H1 (cell line): ENCODE measurements around the gene FHIT. TPM values are rescaled to one million over a fixed set of nuclear protein-coding genes. Genes with fewer than 3 reads are reported as not detected.

Experiments used
- CTCF ChIA-PET: fragments of 300-600 bp; sonication (Branson Sonifier 250); formaldehyde crosslinking; loops from one replicate; lab custom pipeline; 2021; ENCODE audit not compliant: partially characterized antibody; lab: Charles Lee
- POLR2A ChIA-PET: fragments of 300-600 bp; sonication (Branson Sonifier 250); formaldehyde crosslinking; loops from one replicate; lab custom pipeline; 2021; ENCODE audit warnings: inconsistent platforms; ENCODE audit not compliant: partially characterized antibody; lab: Charles Lee
- DNase-seq, 2 experiments: peaks; one replicate each; pipeline versions ENCODE4 v3.0.0 to v3.0.0-alpha.2; 2010 to 2022; ENCODE audit warnings: low spot score in 2 of 2, low read depth in 1 of 2, mixed read lengths in 1 of 2
- FAIRE-seq: peaks from 2 replicates; lab custom pipeline; 2011; peaks lifted over from hg19 to GRCh38; lab: Jason Lieb, UNC
- H2AFZ ChIP-seq: 2 replicates; pipeline ENCODE4 v1.8.1; 2012; ENCODE audit warnings: low read length, inconsistent platforms
- H2AK5ac ChIP-seq: 2 replicates; pipeline ENCODE4 v1.6.1; 2013; ENCODE audit warnings: low read depth, low read length
- H2BK120ac ChIP-seq: replicated peaks from 2 replicates; pipeline ENCODE3; 2013; ENCODE audit warnings: low read depth, low read length, inconsistent platforms
- H2BK12ac ChIP-seq: 2 replicates; pipeline ENCODE4 v1.6.1; 2013; ENCODE audit warnings: low read depth, low read length
- H2BK15ac ChIP-seq: 2 replicates; pipeline ENCODE4 v1.6.1; 2013; ENCODE audit warnings: low read length
- H2BK20ac ChIP-seq: 2 replicates; pipeline ENCODE4 v1.6.1; 2013; ENCODE audit warnings: low read length
- H2BK5ac ChIP-seq: 2 replicates; pipeline ENCODE4 v1.6.1; 2013; ENCODE audit warnings: low read depth, low read length
- H3K14ac ChIP-seq: 2 replicates; pipeline ENCODE4 v1.6.1; 2013; ENCODE audit warnings: inconsistent platforms; ENCODE audit not compliant: insufficient read length
- H3K18ac ChIP-seq: 2 replicates; pipeline ENCODE4 v1.6.1; 2013; ENCODE audit warnings: low read length; ENCODE audit errors: extremely low read depth
- H3K23ac ChIP-seq: 2 replicates; pipeline ENCODE4 v1.6.1; 2013; ENCODE audit warnings: inconsistent platforms; ENCODE audit not compliant: insufficient read length
- H3K23me2 ChIP-seq: 2 replicates; pipeline ENCODE4 v1.6.1; 2013; ENCODE audit warnings: low read depth, low read length
- H3K27ac ChIP-seq: 2 replicates; pipeline ENCODE4 v1.6.1; 2011; ENCODE audit warnings: low read depth, low read length, inconsistent platforms
- H3K27me3 ChIP-seq, 4 experiments: replicated peaks in 1 of 4; 1 replicate in 1 of 4; 2 replicates in 3 of 4; pipeline versions ENCODE4 v1.6.1 to v1.8.1; 2011 to 2013; ENCODE audit warnings: low read length in 3 of 4, mild to moderate bottlenecking in 3 of 4, inconsistent platforms in 2 of 4, mixed read lengths in 2 of 4, moderate library complexity in 1 of 4; ENCODE audit not compliant: control insufficient read depth in 3 of 4, insufficient read depth in 3 of 4; ENCODE audit errors: extremely low read depth in 1 of 4
- H3K36me3 ChIP-seq, 4 experiments: 2 replicates each; pipeline versions ENCODE4 v1.6.1 to v1.8.1; 2011 to 2013; ENCODE audit warnings: mild to moderate bottlenecking in 4 of 4, low read length in 3 of 4, moderate library complexity in 2 of 4, control low read depth in 1 of 4, inconsistent platforms in 1 of 4; ENCODE audit not compliant: insufficient read depth in 4 of 4, control insufficient read depth in 2 of 4
- H3K4ac ChIP-seq: replicated peaks from 2 replicates; pipeline ENCODE3; 2013; ENCODE audit warnings: low read length, low read depth, mixed read lengths, inconsistent platforms; ENCODE audit not compliant: insufficient read length
- H3K4me1 ChIP-seq, 4 experiments: replicated peaks in 1 of 4; 1 replicate in 1 of 4; 2 replicates in 3 of 4; pipeline versions ENCODE4 v1.6.1 to v1.8.1; 2011 to 2013; ENCODE audit warnings: low read length in 3 of 4, inconsistent platforms in 2 of 4, mixed read lengths in 1 of 4; ENCODE audit not compliant: insufficient read depth in 4 of 4, control insufficient read depth in 3 of 4
- H3K4me2 ChIP-seq, 2 experiments: 2 replicates each; pipeline versions ENCODE4 v1.6.1 to v1.8.1; 2011 to 2013; ENCODE audit warnings: low read depth in 2 of 2, low read length in 2 of 2, control low read depth in 1 of 2, inconsistent platforms in 1 of 2, mild to moderate bottlenecking in 1 of 2; ENCODE audit not compliant: insufficient read depth in 1 of 2
- H3K4me3 ChIP-seq, 4 experiments: fragments of 200-600, 300-600 bp in 1 of 4; sonication (generic), shearing (Covaris generic), sonication (Bioruptor Twin) in 1 of 4; 2 replicates each; pipeline versions ENCODE4 v1.5.1 to v1.8.1; 2011 to 2016; ENCODE audit warnings: low read length in 4 of 4, low read depth in 3 of 4, control low read depth in 2 of 4, inconsistent platforms in 2 of 4, mild to moderate bottlenecking in 2 of 4, mixed read lengths in 1 of 4, moderate library complexity in 1 of 4; ENCODE audit not compliant: insufficient read depth in 2 of 4; ENCODE audit errors: extremely low read depth in 1 of 4
- H3K56ac ChIP-seq: replicated peaks from 2 replicates; pipeline ENCODE3; 2013; ENCODE audit warnings: low read depth, mild to moderate bottlenecking, mixed read lengths, low read length, inconsistent platforms; ENCODE audit not compliant: insufficient read length
- H3K79me1 ChIP-seq: 2 replicates; pipeline ENCODE4 v1.6.1; 2013; ENCODE audit warnings: low read depth, low read length, control low read depth
- H3K79me2 ChIP-seq, 2 experiments: 2 replicates each; pipeline versions ENCODE4 v1.6.1 to v1.8.1; 2012 to 2013; ENCODE audit warnings: low read length in 2 of 2, mild to moderate bottlenecking in 2 of 2, inconsistent platforms in 1 of 2; ENCODE audit not compliant: insufficient read depth in 2 of 2, control insufficient read depth in 1 of 2
- H3K9ac ChIP-seq, 4 experiments: replicated peaks in 1 of 4; 1 replicate in 1 of 4; 2 replicates in 3 of 4; pipeline versions ENCODE4 v1.6.1 to v1.8.1; 2011 to 2013; ENCODE audit warnings: low read depth in 3 of 4, low read length in 3 of 4, control low read depth in 2 of 4, mild to moderate bottlenecking in 2 of 4, moderate library complexity in 2 of 4, inconsistent platforms in 1 of 4; ENCODE audit errors: extremely low read depth in 1 of 4
- H3K9me3 ChIP-seq, 2 experiments: 2 replicates each; pipeline versions ENCODE4 v1.6.1 to v1.8.1; 2012 to 2013; ENCODE audit warnings: mild to moderate bottlenecking in 2 of 2, moderate library complexity in 2 of 2, control low read depth in 1 of 2, inconsistent platforms in 1 of 2, low read depth in 1 of 2, low read length in 1 of 2, mixed read lengths in 1 of 2; ENCODE audit not compliant: insufficient read depth in 2 of 2
- H4K20me1 ChIP-seq, 2 experiments: replicated peaks in 1 of 2; 2 replicates each; pipeline versions ENCODE3 to v1.8.1; 2011 to 2013; ENCODE audit warnings: inconsistent platforms in 2 of 2, low read length in 2 of 2, mild to moderate bottlenecking in 1 of 2; ENCODE audit not compliant: insufficient read depth in 2 of 2, control insufficient read depth in 1 of 2
- H4K5ac ChIP-seq: 2 replicates; pipeline ENCODE4 v1.6.1; 2013; ENCODE audit warnings: low read length, low read depth, mixed read lengths, inconsistent platforms; ENCODE audit not compliant: insufficient read length
- H4K8ac ChIP-seq: 2 replicates; pipeline ENCODE4 v1.8.0; 2013; ENCODE audit warnings: mild to moderate bottlenecking, moderate library complexity, low read length, inconsistent platforms; ENCODE audit not compliant: insufficient read depth; ENCODE audit errors: extremely low read depth
- H4K91ac ChIP-seq: replicated peaks from 2 replicates; pipeline ENCODE3; 2013; ENCODE audit warnings: low read length, mixed read lengths, inconsistent platforms; ENCODE audit not compliant: insufficient read length
- CEBPB ChIP-seq: IDR thresholded peaks from 2 replicates; pipeline ENCODE4 v1.6.1; 2012; ENCODE audit warnings: low read depth, low read length
- EZH2 ChIP-seq: fragments of 200-600 bp; sonication (generic); IDR thresholded peaks from 2 replicates; pipeline ENCODE4 v1.7.1; 2012; ENCODE audit warnings: low read depth, mild to moderate bottlenecking, moderate library complexity, low read length, inconsistent platforms; ENCODE audit not compliant: severe bottlenecking
- KDM1A ChIP-seq: fragments of 200-600, 300-600 bp; sonication (generic); IDR thresholded peaks from 2 replicates; pipeline ENCODE4 v1.7.1; 2016; ENCODE audit warnings: mild to moderate bottlenecking, low read length, borderline replicate concordance
- KDM4A ChIP-seq: IDR thresholded peaks from one replicate; pipeline ENCODE4 v1.7.1; 2012; ENCODE audit warnings: low read depth, mild to moderate bottlenecking, moderate library complexity, low read length, inconsistent platforms; ENCODE audit not compliant: severe bottlenecking
- MAX ChIP-seq: IDR thresholded peaks from 2 replicates; pipeline ENCODE4 v1.6.1; 2012; ENCODE audit warnings: inconsistent platforms
- POLR2A ChIP-seq, 2 experiments: IDR thresholded peaks; 1 replicate in 1 of 2; 2 replicates in 1 of 2; pipeline ENCODE4 v1.6.1; 2011; ENCODE audit warnings: low read depth in 2 of 2, low read length in 2 of 2, mild to moderate bottlenecking in 2 of 2; ENCODE audit errors: control extremely low read depth in 1 of 2
- POU5F1 ChIP-seq: IDR thresholded peaks from 2 replicates; pipeline ENCODE4 v1.6.1; 2011; ENCODE audit warnings: low read depth, mild to moderate bottlenecking, low read length, moderate library complexity
- SUZ12 ChIP-seq: fragments of 200-600 bp; sonication (generic); IDR thresholded peaks from 2 replicates; pipeline ENCODE4 v1.6.1; 2012; ENCODE audit warnings: mild to moderate bottlenecking, inconsistent platforms, low read length, moderate library complexity, mixed read lengths
- ZNF274 ChIP-seq: IDR thresholded peaks from 2 replicates; pipeline ENCODE4 v1.7.0; 2012; ENCODE audit warnings: low read length, borderline replicate concordance; ENCODE audit errors: extremely low read depth
- WGBS, 2 experiments: shearing (Covaris generic) in 1 of 2; methylation state at CpG; one replicate each; pipeline versions ENCODE4 v1.1.6 to v1.1.7; 2013 to 2015; ENCODE audit warnings: low lambda C conversion rate in 2 of 2, mixed read lengths in 2 of 2, inconsistent platforms in 1 of 2, low coverage in 1 of 2, missing lambda C conversion rate in 1 of 2; ENCODE audit not compliant: insufficient replicate concordance in 2 of 2, insufficient coverage in 1 of 2, insufficient read length in 1 of 2; ENCODE audit errors: extremely low coverage in 1 of 2, missing lambda C conversion rate in 1 of 2; 5-methylcytosine and 5-hydroxymethylcytosine counted together
- polyA plus RNA-seq, 7 experiments: library from polyadenylated mRNA; depleted of rRNA in 3 of 7; stranded (reverse) in 5 of 7; unstranded in 2 of 7; fragments of >200 nt in 5 of 7; fragments of 200-250 nt in 2 of 7; gene quantifications; 1 replicate in 5 of 7; 2 replicates in 1 of 7; 4 replicates in 1 of 7; pipeline versions ENCODE4 v1.2.1 to v1.2.3, GENCODE V29; 2011 to 2013; ENCODE audit warnings: missing spikeins in 2 of 7, mixed read lengths in 2 of 7
- total RNA-seq: library from RNA; stranded (reverse); fragmentation: NEBNext Ultra II Directional; extraction: Animal tissue kit (Norgen Biotek cat#: 25700); gene quantifications from 2 replicates; pipeline ENCODE4 v1.2.1, GENCODE V29; 2021

The FHIT gene
- total and polyA plus RNA-seq, 2 of the 8 experiments (the other 6 are each of a cell fraction or from before 2014, with no cell fraction given): 1.2 to 3.2 TPM

- H4K91ac ChIP-seq: no peak overlapping the region
- DNase-seq (no peak), FAIRE-seq (no peak)
- CTCF ChIA-PET: no interaction called here
- H3K18ac ChIP-seq: no peak overlapping the region
- no peak overlapping the region for H2AFZ ChIP-seq
- no peak overlapping the region for H3K27ac ChIP-seq
- no peaks in the 10 kb centered on the region for H4K20me1 ChIP-seq
- H3K36me3 ChIP-seq: peaks cover 0 to 3% (median 0%) of the 10 kb centered on the region in 4 experiments; a peak in 1 of 8 replicates
- H2AK5ac ChIP-seq: no peak overlapping the region
- H2BK120ac ChIP-seq: no peak overlapping the region
- whole genome bisulfite sequencing, 2 experiments: 98% methylated on average over 2 of the region's 5 CpGs; no CpG with 5 or more reads in 1 of the 2 experiments
- peaks cover 0 to 25% (median 10%) of the 10 kb centered on the region in 4 experiments; a peak in 4 of 7 replicates for H3K4me1 ChIP-seq
- H3K79me1 ChIP-seq: no peaks in the 10 kb centered on the region
- no peaks in the 10 kb centered on the region for H3K23me2 ChIP-seq
- no peaks in the 10 kb centered on the region for H3K27me3 ChIP-seq
- no peak overlapping the region for H3K14ac ChIP-seq
- no peak overlapping the region for H4K5ac ChIP-seq
- H3K9ac ChIP-seq: no peak overlapping the region
- no peaks in the 10 kb centered on the region for H3K79me2 ChIP-seq
- no peak overlapping the region for H4K8ac ChIP-seq
- H3K56ac ChIP-seq: no peak overlapping the region
- H2BK12ac ChIP-seq: no peak overlapping the region
- H3K23ac ChIP-seq: no peak overlapping the region
- no peaks in the 10 kb centered on the region; a peak in 1 of 4 replicates for H3K9me3 ChIP-seq
- no peak overlapping the region for H2BK5ac ChIP-seq
- TF ChIP-seq KDM1A (no peak), SUZ12 (no peak), CEBPB (no peak), ZNF274 (no peak), EZH2 (no peak), KDM4A (no peak), POU5F1 (no peak), MAX (no peak), POLR2A (IDR thresholded peaks at IDR 0.05; ENCODE audit: control extremely low read depth in 1 of 2, low read depth in 2 of 2, low read length in 2 of 2) (no peak)
- no peak overlapping the region for H3K4me3 ChIP-seq
- no peak overlapping the region for H3K4me2 ChIP-seq
- no peak overlapping the region for H2BK20ac ChIP-seq
- H2BK15ac ChIP-seq: no peak overlapping the region
- POLR2A ChIA-PET: no interaction called here
- no peak overlapping the region for H3K4ac ChIP-seq
Observed at GRCh38 chr3:60551455-60552209, 699.6 kb downstream of the FHIT start.
